K562 treated with DMSO at 1 percent for 4 hours (cell line): ENCODE measurements around the gene CSTF3. TPM values are rescaled to one million over a fixed set of nuclear protein-coding genes. Genes with fewer than 3 reads are reported as not detected.

Experiments used
- total RNA-seq: library from RNA; unstranded; fragments of 300-600 nt; gene quantifications from 2 replicates; pipeline ENCODE4 v1.2.3, GENCODE V29; 2022; ENCODE audit not compliant: insufficient read depth

Gene CSTF3
- 30.3 and 36.0 TPM in 2 replicates for total RNA-seq

GRCh38 chr11:33161120-33162005 lies at the start of gene CSTF3:
Gene CSTF3 (minus strand): TSS chr11:33161480. CDS start chr11:33161325, 155 bp downstream.

GRCh38 chr11:33039274-33040032 lies 121.8 kb downstream of the CSTF3 start, which contains the start of gene TCP11L1:
Gene TCP11L1 (plus strand): TSS chr11:33039572. CDS start chr11:33043774, 4,202 bp downstream.

Other genes starting within 250 kb of the CSTF3 start
- gene DEPDC7, start 145.6 kb downstream of the CSTF3 start, total RNA-seq, result 3.6 and 4.6 TPM in 2 replicates
- gene TCP11L1, start 121.9 kb downstream of the CSTF3 start, total RNA-seq, result 1.5 and 2.2 TPM in 2 replicates
- 6.1 and 7.6 TPM in 2 replicates for gene HIPK3, start 95.9 kb upstream of the CSTF3 start, total RNA-seq
- gene KIAA1549L, start 214.6 kb upstream of the CSTF3 start, total RNA-seq, result not detected in 2 replicates